Right lobe of liver (tissue), 6 donors: ENCODE data around the gene CARMIL1. TPM values are rescaled to one million over a fixed set of nuclear protein-coding genes. Genes with fewer than 3 reads are reported as not detected.

Experiments
- ATAC-seq, 4 donors: fragments of 200-7000 bp; cut with Tn5 transposase; one replicate each; pipeline ENCODE4 v1.9.1; 2020; ENCODE audit warnings: mild to moderate bottlenecking in 4 of 4, moderate library complexity in 4 of 4
- DNase-seq, 3 donors: peaks; one replicate each; pipeline ENCODE4 v3.0.0-alpha.2; 2020
- H3K27ac ChIP-seq, 3 donors: fragments of 200-600 bp; one replicate each; pipeline ENCODE4 v1.8.0; 2022
- H3K27me3 ChIP-seq, 2 donors: fragments of 200-600 bp; one replicate each; pipeline ENCODE4 v1.8.0; 2022
- H3K36me3 ChIP-seq, 4 donors: fragments of 200-600 bp; sonication (generic) in 1 of 4; one replicate each; pipeline versions ENCODE4 v1.5.1 to v1.8.0; 2017 to 2022; ENCODE audit warnings: control low read depth in 1 of 4
- H3K4me1 ChIP-seq, 4 donors: fragments of 200-600 bp; sonication (generic) in 1 of 4; one replicate each; pipeline versions ENCODE4 v1.5.1 to v1.8.0; 2017 to 2022; ENCODE audit warnings: control low read depth in 1 of 4
- H3K4me3 ChIP-seq, 3 donors: fragments of 200-600 bp; one replicate each; pipeline ENCODE4 v1.8.0; 2022
- H3K9me3 ChIP-seq, 4 donors: fragments of 200-600 bp; sonication (generic) in 1 of 4; one replicate each; pipeline versions ENCODE4 v1.5.1 to v1.8.0; 2017 to 2022; ENCODE audit warnings: control low read depth in 1 of 4
- POLR2A ChIP-seq: fragments of 450-650 bp; IDR thresholded peaks from one replicate; pipeline ENCODE4 v1.6.1; 2017; ENCODE audit warnings: antibody characterized with exemption, mild to moderate bottlenecking
- WGBS: methylation state at CpG from one replicate; pipeline ENCODE4 v1.1.6; 2018; ENCODE audit warnings: low coverage, low lambda C conversion rate; ENCODE audit not compliant: insufficient coverage; ENCODE audit errors: missing lambda C conversion rate; 5-methylcytosine and 5-hydroxymethylcytosine counted together
- intact Hi-C, 2 donors: fragments of 100-400 bp; cut with DNase I; formaldehyde crosslinking; loops; one replicate each; pipeline versions ENCODE4 v1.11.2 to v1.14.1; 2022
- total RNA-seq, 6 experiments: library from RNA; depleted of rRNA in 2 of 6; stranded (reverse); fragments of >200 nt in 2 of 6; fragmentation: NEBNext Ultra II Directional in 3 of 6; extraction: Animal tissue kit (Norgen Biotek cat#: 25700) in 3 of 6; gene quantifications; one replicate each; pipeline versions ENCODE4 v1.1.0 to v1.2.4, GENCODE V29; 2016 to 2023
- TF ChIP-seq, protein P1 (sequence below), 4 donors: fragments of 200-600 bp in 3 of 4; fragments of 450-650 bp in 1 of 4; IDR thresholded peaks; one replicate each; pipeline versions ENCODE4 v1.5.1 to v1.8.0; 2016 to 2022; ENCODE audit warnings: antibody characterized with exemption in 4 of 4, mild to moderate bottlenecking in 2 of 4
- donor health status: DM: no; HTN: yes; CAD: no.
- donor health status: DM: no; HTN: no; CAD: no.
- donor health status: DM: no; HTN: no; CAD: no.
- donor health status: DM: no; HTN: yes; CAD: no.
- donor health status: DM: no; HTN: yes; CAD: no.

The CARMIL1 gene
- total RNA-seq, 6 experiments from 2014 or later: 3.3 to 8.6 (median 4.6) TPM

DNA sequence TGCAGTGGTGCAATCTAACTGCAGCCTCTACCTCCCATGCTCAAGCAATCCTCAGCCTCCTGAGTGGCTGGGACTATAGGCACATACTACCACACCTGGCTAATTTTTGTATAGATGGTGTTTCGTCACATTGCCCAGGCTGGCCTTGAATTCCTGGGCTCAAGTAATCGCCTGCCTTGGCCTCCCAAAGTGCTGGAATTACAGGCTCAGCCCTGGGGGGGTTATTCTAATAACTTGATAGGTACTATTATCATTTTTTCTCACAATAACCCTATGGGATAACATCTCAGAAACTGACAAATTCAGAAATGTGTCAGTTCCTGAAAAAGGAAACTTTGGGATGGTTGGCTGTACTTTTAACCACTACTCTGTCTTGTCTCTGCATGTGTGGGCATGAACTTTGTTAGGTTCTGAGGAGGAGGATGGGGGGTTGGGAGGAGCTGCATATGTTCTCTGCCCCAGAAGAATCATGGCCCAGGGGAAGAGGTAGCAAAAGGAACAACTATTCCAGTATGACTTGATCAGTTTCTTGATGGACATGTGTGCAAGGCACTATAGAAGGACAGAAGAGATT, 169.9 kb downstream of the CARMIL1 start:
- H3K36me3 ChIP-seq: no peaks in the 10 kb centered on the region
- H3K27me3 ChIP-seq: no peaks in the 10 kb centered on the region
- H3K4me1 ChIP-seq: no peaks in the 10 kb centered on the region
- no peak for TF ChIP-seq POLR2A
- TF ChIP-seq, protein P1, sequence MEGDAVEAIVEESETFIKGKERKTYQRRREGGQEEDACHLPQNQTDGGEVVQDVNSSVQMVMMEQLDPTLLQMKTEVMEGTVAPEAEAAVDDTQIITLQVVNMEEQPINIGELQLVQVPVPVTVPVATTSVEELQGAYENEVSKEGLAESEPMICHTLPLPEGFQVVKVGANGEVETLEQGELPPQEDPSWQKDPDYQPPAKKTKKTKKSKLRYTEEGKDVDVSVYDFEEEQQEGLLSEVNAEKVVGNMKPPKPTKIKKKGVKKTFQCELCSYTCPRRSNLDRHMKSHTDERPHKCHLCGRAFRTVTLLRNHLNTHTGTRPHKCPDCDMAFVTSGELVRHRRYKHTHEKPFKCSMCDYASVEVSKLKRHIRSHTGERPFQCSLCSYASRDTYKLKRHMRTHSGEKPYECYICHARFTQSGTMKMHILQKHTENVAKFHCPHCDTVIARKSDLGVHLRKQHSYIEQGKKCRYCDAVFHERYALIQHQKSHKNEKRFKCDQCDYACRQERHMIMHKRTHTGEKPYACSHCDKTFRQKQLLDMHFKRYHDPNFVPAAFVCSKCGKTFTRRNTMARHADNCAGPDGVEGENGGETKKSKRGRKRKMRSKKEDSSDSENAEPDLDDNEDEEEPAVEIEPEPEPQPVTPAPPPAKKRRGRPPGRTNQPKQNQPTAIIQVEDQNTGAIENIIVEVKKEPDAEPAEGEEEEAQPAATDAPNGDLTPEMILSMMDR (IDR thresholded peaks at IDR 0.05): no peak
- H3K27ac ChIP-seq: no peak overlapping the region
- no peaks in the 10 kb centered on the region for H3K9me3 ChIP-seq
- no peak for ATAC-seq
- DNase-seq: no peak
- intact Hi-C loops: no loop called here
- H3K4me3 ChIP-seq: no peak overlapping the region
- 94% methylated on average over 2 of the region's 2 CpGs for WGBS

DNA sequence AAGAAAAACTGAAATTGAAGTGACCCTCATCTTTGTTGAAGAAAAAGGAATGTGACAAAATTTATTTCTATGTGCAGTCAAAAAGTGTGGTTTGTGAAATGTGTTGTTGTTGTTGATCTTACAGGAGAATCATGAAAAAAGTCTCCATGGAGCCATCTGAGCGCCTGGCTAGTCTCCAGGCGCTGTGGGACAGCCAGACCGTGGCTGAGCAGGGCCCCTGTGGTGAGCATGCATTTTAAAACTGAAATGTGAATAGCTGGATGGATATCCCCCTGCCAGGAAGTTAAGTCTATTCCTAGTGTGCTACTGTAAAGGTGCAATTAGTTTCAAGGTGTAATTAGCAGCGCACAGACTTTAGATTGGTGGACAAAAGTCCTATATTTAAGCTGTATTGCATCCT, 170.6 kb downstream of the CARMIL1 start:
- WGBS: 68% methylated on average over 4 of the region's 4 CpGs
- ATAC-seq (no peak), DNase-seq (no peak)
- Histone ChIP-seq H3K4me1 (no peaks in the 10 kb centered on the region), H3K27ac (no peak overlapping the region), H3K36me3 (no peaks in the 10 kb centered on the region), H3K27me3 (no peaks in the 10 kb centered on the region), H3K4me3 (no peak overlapping the region), H3K9me3 (no peaks in the 10 kb centered on the region)
- TF ChIP-seq POLR2A: no peak
- TF ChIP-seq, protein P1 (IDR thresholded peaks at IDR 0.05): no peak
- intact Hi-C loops: no loop called here

DNA sequence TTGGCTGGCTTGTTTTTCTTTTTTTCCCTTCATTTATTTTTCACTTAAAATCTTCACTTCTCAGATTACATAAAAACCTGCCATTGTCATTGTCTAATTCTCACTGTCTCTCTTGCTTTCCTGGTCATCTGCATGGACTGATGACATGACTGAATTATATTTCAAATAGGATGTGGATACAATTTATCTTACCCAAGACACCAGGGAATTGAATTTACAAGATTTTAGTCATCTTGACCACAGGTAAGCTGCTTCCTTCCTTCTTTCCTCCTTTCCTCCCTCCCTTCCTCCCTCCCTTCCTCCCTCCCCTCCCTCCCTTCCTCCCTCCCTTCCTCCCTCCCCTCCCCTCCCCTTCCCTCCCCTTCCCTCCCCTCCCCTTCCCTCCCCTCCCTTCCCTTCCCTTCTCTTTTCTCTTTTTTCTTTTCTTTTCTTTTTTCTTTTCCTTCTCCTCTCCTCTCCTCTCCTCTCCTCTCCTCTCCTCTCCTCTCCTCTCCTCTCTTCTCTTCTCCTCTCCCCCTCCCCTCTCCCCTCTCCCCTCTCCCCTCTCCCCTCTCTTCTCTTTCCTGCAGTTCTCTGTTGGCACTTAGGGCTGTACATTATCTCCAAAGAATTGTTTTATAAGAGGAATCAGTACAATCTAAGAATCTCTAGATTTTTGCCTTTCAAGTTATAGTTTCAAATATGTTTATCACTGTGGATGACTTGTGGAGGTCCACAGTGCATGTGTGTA, 171.5 kb downstream of the CARMIL1 start:
- H3K36me3 ChIP-seq: no peaks in the 10 kb centered on the region
- H3K27ac ChIP-seq: no peak overlapping the region
- H3K4me3 ChIP-seq: peak overlapping the region in 1 of 3 donors; percentile 0
- H3K9me3 ChIP-seq: no peaks in the 10 kb centered on the region
- no peaks in the 10 kb centered on the region for H3K4me1 ChIP-seq
- TF ChIP-seq, protein P1 (IDR thresholded peaks at IDR 0.05): no peak
- TF ChIP-seq POLR2A: no peak
- no peaks in the 10 kb centered on the region for H3K27me3 ChIP-seq
- intact Hi-C loops: no loop called here
- no peak for ATAC-seq
- DNase-seq: no peak

DNA sequence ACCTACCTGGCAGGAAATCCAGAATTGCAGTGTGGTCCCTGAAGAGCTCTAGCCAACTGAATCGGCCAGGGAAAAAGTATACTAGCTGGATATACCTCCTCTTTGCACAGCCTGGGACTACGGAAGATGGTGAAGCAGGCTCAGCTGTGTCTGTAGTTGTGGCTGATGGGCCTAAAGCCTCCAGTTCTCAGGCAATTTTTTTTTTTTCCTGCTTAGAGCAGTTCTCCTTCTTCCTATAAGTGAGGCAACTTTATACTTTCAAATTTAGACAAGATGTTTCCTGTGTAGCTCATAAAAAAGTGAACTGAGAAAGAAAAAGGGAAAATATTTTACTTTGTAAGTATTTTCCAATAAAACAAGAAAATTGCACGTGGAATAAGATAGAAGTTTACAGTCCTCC, 172.9 kb downstream of the CARMIL1 start:
- no peak for TF ChIP-seq POLR2A
- TF ChIP-seq, protein P1 (IDR thresholded peaks at IDR 0.05): no peak
- H3K4me3 ChIP-seq: peak overlapping the region in 1 of 3 donors; percentile 0
- no peak for DNase-seq
- no peaks in the 10 kb centered on the region for H3K36me3 ChIP-seq
- WGBS: 65% methylated on average over 3 of the region's 3 CpGs
- H3K4me1 ChIP-seq: no peaks in the 10 kb centered on the region
- intact Hi-C loops: no loop called here
- no peaks in the 10 kb centered on the region for H3K9me3 ChIP-seq
- ATAC-seq: peak in 3 of 4 donors; percentile 52 to 63 (median 53)
- H3K27ac ChIP-seq: no peak overlapping the region
- no peaks in the 10 kb centered on the region for H3K27me3 ChIP-seq
